NCI-H128 (cell line): ENCODE measurements around the gene PRKCB.
"Not testable (repeated sequence)": the region's sequence is repeated elsewhere in the genome, so short reads cannot be mapped to it uniquely, and the experiment has no call there.

Experiments used
- DNase-seq: peaks from one replicate; lab custom pipeline; 2025; ENCODE audit not compliant: unreplicated experiment; lab: John Stamatoyannopoulos, UW

Gene PRKCB

DNA sequence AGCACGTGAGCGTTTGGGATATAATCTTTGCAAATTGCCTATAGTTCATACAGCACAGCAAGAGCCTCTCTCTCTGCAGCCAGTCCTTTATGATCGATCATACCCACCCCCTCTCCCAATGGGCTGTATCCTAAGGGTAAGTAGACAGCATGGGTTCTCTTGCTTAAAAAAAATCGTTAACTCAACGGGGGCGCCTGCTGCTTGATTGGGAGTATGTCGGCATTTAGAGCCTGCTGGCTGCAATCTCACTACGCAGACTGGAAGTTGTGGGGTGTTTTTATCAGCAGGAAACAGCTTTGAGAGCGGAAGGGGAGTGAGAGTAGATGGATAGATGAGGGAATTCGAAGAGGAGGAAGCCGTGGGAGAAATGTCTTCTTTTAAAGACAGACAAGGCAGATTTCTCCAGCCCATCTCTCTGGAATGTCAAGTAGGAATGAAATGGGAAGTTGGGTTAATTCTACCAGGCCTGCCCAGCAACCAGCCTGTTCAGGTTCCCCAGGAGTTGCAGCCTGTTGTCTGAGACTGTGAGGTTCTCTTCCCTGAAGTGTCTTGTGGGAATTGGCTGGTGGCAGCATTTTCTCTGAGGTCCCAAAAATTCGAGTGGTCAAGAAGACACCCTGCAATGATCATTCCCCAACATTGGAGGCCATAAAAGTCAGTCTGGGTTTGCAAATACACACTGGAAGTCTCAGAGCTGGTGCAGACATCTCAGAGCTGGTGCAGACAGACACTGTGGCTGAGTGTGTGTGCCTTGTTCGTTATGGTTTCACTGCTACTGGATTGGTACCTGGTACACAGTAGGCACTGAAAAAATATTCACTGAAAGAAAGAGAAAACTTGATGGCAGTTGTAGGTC, 65.6 kb downstream of the PRKCB start:
- no peak for DNase-seq

GRCh38 chr16:23902034-23902747, 66.4 kb downstream of the PRKCB start:
- no peak for DNase-seq

GRCh38 chr16:23902748-23903414, 67.1 kb downstream of the PRKCB start:
- DNase-seq, result no peak

DNA sequence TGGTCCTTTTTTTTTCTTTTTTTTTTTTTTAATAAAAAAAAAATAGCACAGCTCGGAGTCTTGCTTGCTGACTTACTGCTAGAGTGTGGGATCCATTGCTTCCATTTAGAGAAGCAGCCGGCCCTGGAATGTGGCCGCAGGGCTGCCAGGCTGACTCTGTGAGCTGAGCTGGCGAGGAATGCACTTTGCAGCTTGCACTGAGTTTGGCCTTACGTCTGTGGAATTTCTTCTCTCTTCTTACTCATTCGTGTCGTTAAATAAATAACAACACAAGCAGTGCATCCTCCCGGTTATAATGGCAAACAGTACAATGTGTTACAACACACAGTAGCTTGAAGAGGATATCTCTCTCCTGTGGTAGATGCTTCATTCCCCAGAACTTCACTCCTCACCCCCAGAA, 69.2 kb downstream of the PRKCB start:
- DNase-seq, result no peak

DNA sequence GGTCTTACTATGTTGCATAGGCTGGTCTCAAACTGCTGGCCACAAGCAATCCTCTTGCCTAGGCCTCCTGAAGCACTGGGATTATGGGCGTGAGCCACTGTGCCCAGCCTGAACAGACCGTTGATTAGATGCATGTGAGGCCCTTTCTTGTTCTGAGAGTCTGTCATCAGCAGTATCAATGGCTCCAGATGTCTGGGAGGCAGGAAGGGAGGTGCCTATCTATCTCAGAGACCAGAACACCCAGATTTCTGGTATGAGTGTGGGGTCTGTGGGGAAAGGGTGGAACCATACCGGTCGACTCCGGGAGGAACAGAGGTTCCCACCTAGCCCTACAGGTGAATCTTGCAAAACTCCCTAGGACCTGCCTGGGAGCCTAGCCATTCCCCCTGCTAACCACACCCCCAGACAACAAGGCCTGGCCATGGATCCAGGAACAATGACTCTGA, 71.7 kb downstream of the PRKCB start:
- no peak for DNase-seq

DNA sequence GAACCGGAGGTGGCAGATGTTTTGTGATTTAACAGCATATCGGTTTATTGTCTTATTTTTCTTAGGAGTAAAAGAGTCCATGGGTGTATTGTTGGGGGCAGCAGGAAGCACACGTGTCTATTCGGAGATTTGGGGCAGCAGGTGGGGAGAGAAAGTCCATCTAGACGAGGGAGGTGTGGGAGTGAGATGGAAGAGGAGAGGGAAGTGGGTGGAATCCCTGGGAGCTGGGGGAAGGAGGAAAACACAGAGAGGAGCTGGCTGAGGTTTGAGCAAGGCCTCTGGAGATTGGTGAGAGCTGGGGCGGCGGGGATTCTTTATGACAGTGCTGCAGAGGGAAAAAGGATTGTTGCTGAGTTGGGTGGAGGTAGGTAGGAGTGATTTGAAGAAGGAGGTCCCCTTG, 72.1 kb downstream of the PRKCB start:
- no peak for DNase-seq

GRCh38 chr16:23908790-23909189, 73.0 kb downstream of the PRKCB start:
- no peak for DNase-seq

GRCh38 chr16:23909792-23910418, 74.1 kb downstream of the PRKCB start:
- no peak for DNase-seq

GRCh38 chr16:23914946-23915530, 79.3 kb downstream of the PRKCB start:
- DNase-seq, result no peak

GRCh38 chr16:23916552-23916951, 80.8 kb downstream of the PRKCB start:
- not testable (repeated sequence) for DNase-seq

DNA sequence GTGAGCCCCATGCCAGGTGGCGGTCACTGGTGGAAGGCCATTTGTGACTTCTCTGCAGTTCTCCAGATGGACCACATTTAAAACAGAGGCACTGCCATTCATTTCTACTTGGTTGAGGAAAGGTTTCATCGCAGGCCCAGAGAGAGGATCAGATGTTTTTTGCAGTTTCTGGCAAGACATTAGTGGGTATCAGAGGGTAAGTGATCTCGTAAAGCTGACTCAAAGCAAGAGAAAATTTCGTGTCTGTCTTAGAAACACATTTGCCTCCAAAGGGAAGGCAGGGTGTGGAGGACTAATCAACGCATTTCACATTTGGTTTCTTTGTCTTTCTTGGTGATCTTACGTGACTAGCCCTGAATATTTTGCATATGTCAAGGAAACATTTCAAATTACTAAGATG, 81.8 kb downstream of the PRKCB start:
- no peak for DNase-seq

GRCh38 chr16:23920446-23920845, 84.7 kb downstream of the PRKCB start:
- DNase-seq, result no peak

DNA sequence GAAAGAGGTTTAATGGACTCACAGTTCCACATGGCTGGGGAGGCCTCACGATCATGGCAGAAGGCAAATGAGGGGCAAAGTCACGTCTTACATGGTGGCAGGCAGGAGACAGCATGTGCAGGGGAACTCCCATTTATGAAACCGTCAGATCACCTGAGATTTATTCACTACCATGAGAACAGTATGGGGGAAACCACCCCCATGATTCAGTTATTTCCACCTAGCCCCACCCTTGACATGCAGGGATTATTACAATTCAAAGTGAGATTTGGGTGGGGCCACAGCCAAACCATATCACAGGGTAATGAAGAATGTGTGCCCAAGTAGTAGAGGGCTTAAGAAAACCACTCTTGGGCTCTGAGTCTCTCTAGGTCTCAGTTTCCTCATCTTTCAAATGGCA, 85.1 kb downstream of the PRKCB start:
- DNase-seq, result no peak

GRCh38 chr16:23922406-23922805, 86.6 kb downstream of the PRKCB start:
- no peak for DNase-seq

DNA sequence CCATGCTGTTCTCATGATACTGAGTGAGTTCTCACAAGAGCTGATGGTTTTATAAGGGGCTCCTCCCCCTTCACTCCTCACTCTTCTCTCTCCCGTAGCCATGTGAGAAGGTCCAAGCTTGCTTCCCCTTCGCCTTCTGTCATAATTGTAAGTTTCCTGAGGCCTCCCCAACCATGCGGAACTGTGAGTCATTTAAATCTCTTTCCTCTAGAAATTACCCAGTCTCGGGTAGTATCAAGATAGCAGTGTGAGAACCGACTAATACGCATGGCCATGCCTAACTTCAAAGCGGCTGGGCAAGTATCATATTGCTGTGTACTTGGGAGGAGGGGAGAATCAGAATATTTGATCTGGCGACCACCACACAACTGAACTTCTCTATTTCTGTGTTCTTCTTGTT, 88.3 kb downstream of the PRKCB start:
- no peak for DNase-seq

GRCh38 chr16:23927796-23928195, 92.0 kb downstream of the PRKCB start:
- DNase-seq, result no peak

GRCh38 chr16:23929237-23929636, 93.5 kb downstream of the PRKCB start:
- no peak for DNase-seq

GRCh38 chr16:23929856-23930255, 94.1 kb downstream of the PRKCB start:
- no peak for DNase-seq

- DNase-seq, result no peak
Observed at GRCh38 chr16:23930791-23931190, 95.0 kb downstream of the PRKCB start.

DNA sequence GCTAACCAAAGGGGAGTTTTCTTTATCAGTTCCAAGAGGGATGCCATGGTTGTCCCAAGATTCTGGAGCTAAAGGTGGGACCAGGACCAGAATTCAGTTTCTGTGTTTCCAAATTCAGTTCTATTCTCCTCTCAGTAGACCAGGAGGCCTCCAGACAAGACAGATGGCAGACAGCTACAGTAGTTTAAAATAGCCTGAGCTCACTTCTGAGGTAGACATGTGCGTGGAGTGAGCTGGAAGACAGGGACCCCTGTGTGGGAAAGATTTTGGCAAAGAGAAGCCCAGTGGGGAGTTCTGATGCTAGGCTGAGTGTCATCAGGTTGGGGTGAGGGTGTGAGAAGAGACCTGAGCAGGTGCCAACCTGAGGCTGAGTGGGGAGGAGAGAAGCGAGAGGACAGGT, 95.4 kb downstream of the PRKCB start:
- DNase-seq, result no peak

GRCh38 chr16:23933650-23934049, 97.9 kb downstream of the PRKCB start:
- DNase-seq, result not testable (repeated sequence)
